ENCODE results near the gene ADORA1.
A peak's percentile ranks its signal among the peaks of the same experiment; 100 is the strongest.

Gene ADORA1

DNA sequence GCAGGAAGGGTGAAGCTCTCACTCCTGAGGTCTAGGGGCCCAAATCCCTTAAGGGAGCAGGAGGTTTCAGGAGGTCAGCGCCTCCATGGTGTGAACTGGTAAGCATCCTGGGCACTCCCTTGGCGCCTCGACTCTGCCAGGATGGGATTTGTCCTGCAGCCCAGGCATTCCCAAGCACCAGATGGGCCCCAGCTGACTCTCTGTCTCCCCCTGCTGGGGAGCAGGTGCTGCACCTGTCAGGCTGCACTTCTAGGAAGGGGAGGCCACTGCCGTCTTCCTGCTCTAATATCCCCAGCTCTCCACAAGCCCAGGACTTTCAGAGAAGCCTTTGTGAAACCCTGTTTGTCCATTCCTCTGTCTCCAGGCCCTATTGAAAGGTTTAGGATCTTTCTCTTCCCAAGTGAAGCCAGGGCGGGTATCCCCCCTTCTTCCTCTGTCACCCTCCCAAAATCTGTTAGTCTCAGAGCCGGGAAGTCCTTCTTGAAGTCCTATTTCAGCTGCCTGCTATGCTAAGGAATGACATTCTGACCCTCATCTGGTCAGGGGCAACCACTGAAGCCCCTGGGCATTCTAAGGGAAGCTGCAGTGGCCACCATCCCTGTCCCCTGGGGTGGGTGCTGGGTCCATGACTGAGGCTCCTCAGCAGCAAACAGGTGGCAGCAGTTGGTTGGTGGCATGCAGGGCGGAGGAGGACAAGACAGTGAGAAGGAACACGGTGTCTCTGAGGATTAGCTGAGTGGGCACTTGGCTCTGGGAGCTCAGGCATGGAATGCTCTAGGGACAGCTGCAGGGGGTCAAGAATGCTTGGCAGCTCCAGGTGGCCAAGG lies 44.9 kb downstream of the ADORA1 start (continued):
- TF ChIP-seq SP7 (tag by site-specific recombination; IDR thresholded peaks at IDR 0.05) (no peak), ZBTB1 (tag by site-specific recombination; IDR thresholded peaks at IDR 0.05) (no peak), ZNF426 (tag by site-specific recombination; IDR thresholded peaks at IDR 0.05) (no peak), ZNF292 (tag by site-specific recombination; IDR thresholded peaks at IDR 0.05; ENCODE audit: borderline replicate concordance, low read depth) (no peak)

DNA sequence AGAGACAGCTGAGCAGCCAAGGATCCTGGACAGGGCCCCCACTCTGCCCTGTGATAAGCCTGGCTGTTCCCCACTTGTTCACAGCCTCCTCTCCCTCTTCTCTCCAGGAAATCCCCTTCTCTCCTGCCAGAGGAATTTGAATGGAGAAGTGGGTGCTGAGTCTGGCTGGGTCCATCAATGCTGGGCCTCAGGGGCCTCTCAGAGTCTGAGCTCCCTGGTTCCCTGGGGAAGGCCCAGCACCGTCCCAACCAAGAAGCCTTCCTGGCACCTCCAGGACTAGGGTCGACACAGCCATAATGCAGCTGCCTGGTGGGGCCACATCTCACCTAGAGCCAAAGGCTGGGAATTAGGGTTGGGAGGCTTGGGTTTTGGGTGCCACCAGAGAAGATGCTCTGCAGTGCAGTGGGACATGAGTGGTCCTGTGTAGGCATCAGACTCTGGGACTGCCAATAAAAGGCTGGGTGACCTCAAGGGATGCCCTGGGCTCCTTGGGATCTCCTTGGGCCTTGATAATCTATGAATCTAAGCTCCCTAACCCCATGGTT lies 45.6 kb downstream of the ADORA1 start:
- H3K4me1 ChIP-seq (ENCODE audit: control insufficient read depth, insufficient read depth, low read length): no peaks in the 10 kb centered on the region; the same call in 1 of the 2 replicates
- CTCF ChIA-PET: interaction anchor here (0.5 to 7.5 kb wide), 40 partner anchors 9 to 1793 kb away, joined by 3 to 113 read pairs (median 6); partner anchors contain the start of gene ADORA1
- H3K27ac ChIP-seq (ENCODE audit: extremely low read depth, low read depth, low read length): no peak overlapping the region; the same call in 1 of the 2 replicates
- no peaks in the 10 kb centered on the region for H3K9me3 ChIP-seq (ENCODE audit: control insufficient read depth, insufficient read depth, low read depth, low read length)
- POLR2A ChIA-PET: interaction anchor here (0.9 to 1.0 kb wide), 2 partner anchors 19 to 45 kb away, joined by 3 to 4 read pairs; no protein-coding TSS in a partner anchor
- no peak overlapping the region for H3K4me3 ChIP-seq (ENCODE audit: low read depth, low read length)
- TF ChIP-seq ZNF302 (tag by site-specific recombination; IDR thresholded peaks at IDR 0.05; ENCODE audit: low read depth) (no peak), GLIS2 (tag by site-specific recombination; IDR thresholded peaks at IDR 0.05) (0 out of 2 replicates have a peak, but pooled peaks have one; percentile 0)
- H3K36me3 ChIP-seq (ENCODE audit: control insufficient read depth in 2 of 2, insufficient read depth in 1 of 2, low read length in 2 of 2): no peaks in the 10 kb centered on the region

DNA sequence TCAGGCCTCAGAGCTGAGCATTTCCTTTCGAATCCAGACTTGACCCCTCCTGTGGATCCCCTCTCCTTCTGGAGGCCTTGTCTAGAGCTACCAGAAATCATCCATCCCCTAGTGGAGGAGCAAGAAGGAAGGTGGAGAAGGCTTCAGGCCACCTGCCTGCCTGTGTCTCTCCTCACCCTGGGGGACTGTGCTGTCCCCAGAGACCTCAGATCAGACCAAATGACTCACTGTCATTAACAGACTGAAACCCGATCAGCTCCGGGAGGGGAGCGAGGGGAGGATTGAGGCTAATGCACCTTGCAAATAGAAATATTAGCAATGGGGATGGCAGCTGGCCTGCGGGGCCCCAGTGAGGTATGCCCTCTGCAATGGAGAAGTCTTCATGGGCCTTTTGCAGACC lies 46.0 kb downstream of the ADORA1 start:
- Histone ChIP-seq H3K9me3 (ENCODE audit: control insufficient read depth, insufficient read depth, low read depth, low read length) (no peaks in the 10 kb centered on the region), H3K4me1 (ENCODE audit: control insufficient read depth, insufficient read depth, low read length) (no peaks in the 10 kb centered on the region; the same call in 1 of the 2 replicates), H3K4me3 (ENCODE audit: low read depth, low read length) (no peak overlapping the region), H3K36me3 (ENCODE audit: control insufficient read depth in 2 of 2, insufficient read depth in 1 of 2, low read length in 2 of 2) (no peaks in the 10 kb centered on the region), H3K27ac (ENCODE audit: extremely low read depth, low read depth, low read length) (no peak overlapping the region; the same call in 1 of the 2 replicates)
- ChIA-PET POLR2A (interaction anchor here (0.9 to 1.0 kb wide), 2 partner anchors 20 to 45 kb away, joined by 3 to 4 read pairs; no protein-coding TSS in a partner anchor), CTCF (interaction anchor here (0.6 to 7.5 kb wide), 24 partner anchors 9 to 206 kb away, joined by 3 to 113 read pairs (median 8); partner anchors contain the start of gene ADORA1)
- TF ChIP-seq, protein P1, sequence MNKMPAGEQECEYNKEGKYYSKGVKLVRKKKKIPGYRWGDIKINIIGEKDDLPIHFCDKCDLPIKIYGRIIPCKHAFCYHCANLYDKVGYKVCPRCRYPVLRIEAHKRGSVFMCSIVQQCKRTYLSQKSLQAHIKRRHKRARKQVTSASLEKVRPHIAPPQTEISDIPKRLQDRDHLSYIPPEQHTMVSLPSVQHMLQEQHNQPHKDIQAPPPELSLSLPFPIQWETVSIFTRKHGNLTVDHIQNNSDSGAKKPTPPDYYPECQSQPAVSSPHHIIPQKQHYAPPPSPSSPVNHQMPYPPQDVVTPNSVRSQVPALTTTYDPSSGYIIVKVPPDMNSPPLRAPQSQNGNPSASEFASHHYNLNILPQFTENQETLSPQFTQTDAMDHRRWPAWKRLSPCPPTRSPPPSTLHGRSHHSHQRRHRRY (tag by site-specific recombination; IDR thresholded peaks at IDR 0.05): no peak
- TF ChIP-seq, protein P2, sequence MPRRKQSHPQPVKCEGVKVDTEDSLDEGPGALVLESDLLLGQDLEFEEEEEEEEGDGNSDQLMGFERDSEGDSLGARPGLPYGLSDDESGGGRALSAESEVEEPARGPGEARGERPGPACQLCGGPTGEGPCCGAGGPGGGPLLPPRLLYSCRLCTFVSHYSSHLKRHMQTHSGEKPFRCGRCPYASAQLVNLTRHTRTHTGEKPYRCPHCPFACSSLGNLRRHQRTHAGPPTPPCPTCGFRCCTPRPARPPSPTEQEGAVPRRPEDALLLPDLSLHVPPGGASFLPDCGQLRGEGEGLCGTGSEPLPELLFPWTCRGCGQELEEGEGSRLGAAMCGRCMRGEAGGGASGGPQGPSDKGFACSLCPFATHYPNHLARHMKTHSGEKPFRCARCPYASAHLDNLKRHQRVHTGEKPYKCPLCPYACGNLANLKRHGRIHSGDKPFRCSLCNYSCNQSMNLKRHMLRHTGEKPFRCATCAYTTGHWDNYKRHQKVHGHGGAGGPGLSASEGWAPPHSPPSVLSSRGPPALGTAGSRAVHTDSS (tag by site-specific recombination; IDR thresholded peaks at IDR 0.05): no peak
- TF ChIP-seq, protein P3, sequence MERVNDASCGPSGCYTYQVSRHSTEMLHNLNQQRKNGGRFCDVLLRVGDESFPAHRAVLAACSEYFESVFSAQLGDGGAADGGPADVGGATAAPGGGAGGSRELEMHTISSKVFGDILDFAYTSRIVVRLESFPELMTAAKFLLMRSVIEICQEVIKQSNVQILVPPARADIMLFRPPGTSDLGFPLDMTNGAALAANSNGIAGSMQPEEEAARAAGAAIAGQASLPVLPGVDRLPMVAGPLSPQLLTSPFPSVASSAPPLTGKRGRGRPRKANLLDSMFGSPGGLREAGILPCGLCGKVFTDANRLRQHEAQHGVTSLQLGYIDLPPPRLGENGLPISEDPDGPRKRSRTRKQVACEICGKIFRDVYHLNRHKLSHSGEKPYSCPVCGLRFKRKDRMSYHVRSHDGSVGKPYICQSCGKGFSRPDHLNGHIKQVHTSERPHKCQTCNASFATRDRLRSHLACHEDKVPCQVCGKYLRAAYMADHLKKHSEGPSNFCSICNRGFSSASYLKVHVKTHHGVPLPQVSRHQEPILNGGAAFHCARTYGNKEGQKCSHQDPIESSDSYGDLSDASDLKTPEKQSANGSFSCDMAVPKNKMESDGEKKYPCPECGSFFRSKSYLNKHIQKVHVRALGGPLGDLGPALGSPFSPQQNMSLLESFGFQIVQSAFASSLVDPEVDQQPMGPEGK (tag by site-specific recombination; IDR thresholded peaks at IDR 0.05): 0 out of 2 replicates have a peak, but pooled peaks have one; percentile 34
- TF ChIP-seq, protein P4, sequence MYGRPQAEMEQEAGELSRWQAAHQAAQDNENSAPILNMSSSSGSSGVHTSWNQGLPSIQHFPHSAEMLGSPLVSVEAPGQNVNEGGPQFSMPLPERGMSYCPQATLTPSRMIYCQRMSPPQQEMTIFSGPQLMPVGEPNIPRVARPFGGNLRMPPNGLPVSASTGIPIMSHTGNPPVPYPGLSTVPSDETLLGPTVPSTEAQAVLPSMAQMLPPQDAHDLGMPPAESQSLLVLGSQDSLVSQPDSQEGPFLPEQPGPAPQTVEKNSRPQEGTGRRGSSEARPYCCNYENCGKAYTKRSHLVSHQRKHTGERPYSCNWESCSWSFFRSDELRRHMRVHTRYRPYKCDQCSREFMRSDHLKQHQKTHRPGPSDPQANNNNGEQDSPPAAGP (tag by site-specific recombination; IDR thresholded peaks at IDR 0.05): 0 out of 2 replicates have a peak, but pooled peaks have one; percentile 55
- TF ChIP-seq ZNF394 (tag by site-specific recombination; IDR thresholded peaks at IDR 0.05; ENCODE audit: borderline replicate concordance) (peak; percentile 31; the same call in 1 of the 2 replicates), GLIS2 (tag by site-specific recombination; IDR thresholded peaks at IDR 0.05) (0 out of 2 replicates have a peak, but pooled peaks have one; percentile 17), ZNF184 (tag by site-specific recombination; IDR thresholded peaks at IDR 0.05) (0 out of 2 replicates have a peak, but pooled peaks have one; percentile 12), ZEB2 (tag by site-specific recombination; IDR thresholded peaks at IDR 0.05) (0 out of 2 replicates have a peak, but pooled peaks have one; percentile 44), ZNF629 (tag by site-specific recombination; IDR thresholded peaks at IDR 0.05) (peak; percentile 36), ZNF121 (tag by site-specific recombination; IDR thresholded peaks at IDR 0.05) (no peak), MZF1 (tag by site-specific recombination; IDR thresholded peaks at IDR 0.05; ENCODE audit: borderline replicate concordance) (0 out of 2 replicates have a peak, but pooled peaks have one; percentile 26), WT1 (tag by site-specific recombination; IDR thresholded peaks at IDR 0.05) (peak; percentile 67), KLF8 (tag by site-specific recombination; IDR thresholded peaks at IDR 0.05) (0 out of 2 replicates have a peak, but pooled peaks have one; percentile 22), GLIS1 (tag by site-specific recombination; IDR thresholded peaks at IDR 0.05) (peak; percentile 99), MEIS1 (CRISPR knock-in tag; IDR thresholded peaks at IDR 0.05; ENCODE audit: borderline replicate concordance) (no peak), SP7 (tag by site-specific recombination; IDR thresholded peaks at IDR 0.05) (peak; percentile 43; the same call in 1 of the 2 replicates), ZBTB17 (tag by site-specific recombination; IDR thresholded peaks at IDR 0.05) (peak; percentile 70), OSR2 (tag by site-specific recombination; IDR thresholded peaks at IDR 0.05) (no peak), ZNF366 (tag by site-specific recombination; conservative IDR thresholded peaks at IDR 0.05) (peak; percentile 55), ZIC2 (tag by site-specific recombination; IDR thresholded peaks at IDR 0.05) (peak; percentile 42; the same call in 1 of the 2 replicates)

Measured in HEK293 (cell line).